ENCODE measurements around the gene ANKMY1.

Gene ANKMY1

GRCh38 chr2:240571314-240571973 lies 13.7 kb upstream of the ANKMY1 start:
- no peaks in the 10 kb centered on the region for H3K9me3 ChIP-seq
- H3K36me3 ChIP-seq (replicated peaks), result 0 out of 2 replicates have a peak, but pooled peaks cover 4% of the 10 kb centered on the region
- DNase-seq (ENCODE audit: low spot score in 2 of 2), result no peak
- H3K4me3 ChIP-seq, result no peak overlapping the region
- peaks cover 13% of the 10 kb centered on the region for H3K4me1 ChIP-seq
- H3K27me3 ChIP-seq (ENCODE audit: low read depth), result no peaks in the 10 kb centered on the region
- in situ Hi-C loops (cut with MboI; ENCODE audit: low sequenced_read_pairs), result no loop called here

- in situ Hi-C loops (cut with MboI; ENCODE audit: low sequenced_read_pairs), result no loop called here
- H3K27me3 ChIP-seq (ENCODE audit: low read depth), result no peaks in the 10 kb centered on the region
- H3K36me3 ChIP-seq (replicated peaks), result 0 out of 2 replicates have a peak, but pooled peaks cover 4% of the 10 kb centered on the region
- H3K4me1 ChIP-seq, result peaks cover 18% of the 10 kb centered on the region
- H3K9me3 ChIP-seq, result no peaks in the 10 kb centered on the region
- no peak for DNase-seq (ENCODE audit: low spot score in 2 of 2)
- no peak overlapping the region for H3K4me3 ChIP-seq
Observed at GRCh38 chr2:240570531-240571313, 12.9 kb upstream of the ANKMY1 start.

- H3K36me3 ChIP-seq (replicated peaks), result 0 out of 2 replicates have a peak, but pooled peaks cover 4% of the 10 kb centered on the region
- peak in 1 of 2 experiments; percentile 9 for DNase-seq (ENCODE audit: low spot score in 2 of 2)
- no peak overlapping the region for H3K4me3 ChIP-seq
- H3K4me1 ChIP-seq, result peaks cover 21% of the 10 kb centered on the region
- in situ Hi-C loops (cut with MboI; ENCODE audit: low sequenced_read_pairs), result no loop called here
- H3K27me3 ChIP-seq (ENCODE audit: low read depth), result no peaks in the 10 kb centered on the region
- H3K9me3 ChIP-seq, result no peaks in the 10 kb centered on the region
Observed at GRCh38 chr2:240569998-240570530, 12.3 kb upstream of the ANKMY1 start.

GRCh38 chr2:240569523-240569997 lies 11.8 kb upstream of the ANKMY1 start:
- peak overlapping the region; percentile 36 for H3K4me3 ChIP-seq
- no peaks in the 10 kb centered on the region for H3K27me3 ChIP-seq (ENCODE audit: low read depth)
- peaks cover 21% of the 10 kb centered on the region for H3K4me1 ChIP-seq
- no peak for DNase-seq (ENCODE audit: low spot score in 2 of 2)
- in situ Hi-C loops (cut with MboI; ENCODE audit: low sequenced_read_pairs), result no loop called here
- 0 out of 2 replicates have a peak, but pooled peaks cover under 1% of the 10 kb centered on the region for H3K36me3 ChIP-seq (replicated peaks)
- no peaks in the 10 kb centered on the region for H3K9me3 ChIP-seq

- no peaks in the 10 kb centered on the region for H3K9me3 ChIP-seq
- no peaks in the 10 kb centered on the region for H3K27me3 ChIP-seq (ENCODE audit: low read depth)
- H3K36me3 ChIP-seq (replicated peaks), result no peaks in the 10 kb centered on the region
- peak overlapping the region; percentile 36 for H3K4me3 ChIP-seq
- in situ Hi-C loops (cut with MboI; ENCODE audit: low sequenced_read_pairs), result no loop called here
- H3K4me1 ChIP-seq, result peaks cover 21% of the 10 kb centered on the region
- peak in 1 of 2 experiments; percentile 43 for DNase-seq (ENCODE audit: low spot score in 2 of 2)
Observed at GRCh38 chr2:240568678-240569522, 11.1 kb upstream of the ANKMY1 start.

GRCh38 chr2:240567872-240568677 lies 10.3 kb upstream of the ANKMY1 start, which contains the start of gene RNPEPL1:
TSS of gene RNPEPL1 (plus strand) at chr2:240568484. CDS start at chr2:240568587, 103 bp downstream.
- Histone ChIP-seq H3K36me3 (replicated peaks) (no peaks in the 10 kb centered on the region; the same call in 1 of the 2 replicates), H3K4me3 (peak within 1 kb of the TSS; percentile 47), H3K9me3 (no peaks in the 10 kb centered on the region), H3K27me3 (ENCODE audit: low read depth) (no peaks in the 10 kb centered on the region), H3K4me1 (peaks cover 21% of the 10 kb centered on the region)
- DNase-seq (ENCODE audit: low spot score in 2 of 2), result peak in 1 of 2 experiments; percentile 50
- in situ Hi-C loops (cut with MboI; ENCODE audit: low sequenced_read_pairs), result no loop called here

GRCh38 chr2:240567137-240567871 lies 9.5 kb upstream of the ANKMY1 start:
- Histone ChIP-seq H3K4me1 (peaks cover 21% of the 10 kb centered on the region), H3K27me3 (ENCODE audit: low read depth) (no peaks in the 10 kb centered on the region), H3K9me3 (no peaks in the 10 kb centered on the region), H3K36me3 (replicated peaks) (peaks cover 3% of the 10 kb centered on the region), H3K4me3 (peak overlapping the region; percentile 47)
- DNase-seq (ENCODE audit: low spot score in 2 of 2), result no peak
- in situ Hi-C loops (cut with MboI; ENCODE audit: low sequenced_read_pairs), result no loop called here

GRCh38 chr2:240566203-240567136 lies 8.7 kb upstream of the ANKMY1 start:
- DNase-seq (ENCODE audit: low spot score in 2 of 2), result peak; percentile 80 to 97
- in situ Hi-C loops (cut with MboI; ENCODE audit: low sequenced_read_pairs), result no loop called here
- Histone ChIP-seq H3K4me3 (peak overlapping the region; percentile 47), H3K4me1 (peaks cover 21% of the 10 kb centered on the region), H3K9me3 (no peaks in the 10 kb centered on the region), H3K27me3 (ENCODE audit: low read depth) (no peaks in the 10 kb centered on the region), H3K36me3 (replicated peaks) (peaks cover 4% of the 10 kb centered on the region)

GRCh38 chr2:240565333-240566202 lies 7.8 kb upstream of the ANKMY1 start:
- peak overlapping the region; percentile 17 for H3K4me3 ChIP-seq
- in situ Hi-C loops (cut with MboI; ENCODE audit: low sequenced_read_pairs), result no loop called here

GRCh38 chr2:240564561-240565332 lies 7.0 kb upstream of the ANKMY1 start:
- no peak overlapping the region for H3K4me3 ChIP-seq

More at GRCh38 chr2:240565333-240566202, 7.8 kb upstream of the ANKMY1 start:
- Histone ChIP-seq H3K4me1 (peaks cover 21% of the 10 kb centered on the region), H3K36me3 (replicated peaks) (peaks cover 4% of the 10 kb centered on the region), H3K9me3 (no peaks in the 10 kb centered on the region), H3K27me3 (ENCODE audit: low read depth) (no peaks in the 10 kb centered on the region)
- DNase-seq (ENCODE audit: low spot score in 2 of 2), result peak in 1 of 2 experiments; percentile 72

More at GRCh38 chr2:240564561-240565332, 7.0 kb upstream of the ANKMY1 start:
- in situ Hi-C loops (cut with MboI; ENCODE audit: low sequenced_read_pairs), result no loop called here
- Histone ChIP-seq H3K27me3 (ENCODE audit: low read depth) (no peaks in the 10 kb centered on the region), H3K4me1 (peaks cover 24% of the 10 kb centered on the region), H3K9me3 (no peaks in the 10 kb centered on the region), H3K36me3 (replicated peaks) (peaks cover 7% of the 10 kb centered on the region)
- peak in 1 of 2 experiments; percentile 17 for DNase-seq (ENCODE audit: low spot score in 2 of 2)

Measured in HAP-1 (cell line).